ENCODE results near the gene ZC3H7B. TPM values are rescaled to one million over a fixed set of nuclear protein-coding genes. Genes with fewer than 3 reads are reported as not detected.
A peak's percentile ranks its signal among the peaks of the same experiment; 100 is the strongest.
"Not testable (repeated sequence)": the region's sequence is repeated elsewhere in the genome, so short reads cannot be mapped to it uniquely, and the experiment has no call there.

ZC3H7B gene
- total RNA-seq, 2 donors from 2014 or later: 35.2 to 51.7 TPM

DNA sequence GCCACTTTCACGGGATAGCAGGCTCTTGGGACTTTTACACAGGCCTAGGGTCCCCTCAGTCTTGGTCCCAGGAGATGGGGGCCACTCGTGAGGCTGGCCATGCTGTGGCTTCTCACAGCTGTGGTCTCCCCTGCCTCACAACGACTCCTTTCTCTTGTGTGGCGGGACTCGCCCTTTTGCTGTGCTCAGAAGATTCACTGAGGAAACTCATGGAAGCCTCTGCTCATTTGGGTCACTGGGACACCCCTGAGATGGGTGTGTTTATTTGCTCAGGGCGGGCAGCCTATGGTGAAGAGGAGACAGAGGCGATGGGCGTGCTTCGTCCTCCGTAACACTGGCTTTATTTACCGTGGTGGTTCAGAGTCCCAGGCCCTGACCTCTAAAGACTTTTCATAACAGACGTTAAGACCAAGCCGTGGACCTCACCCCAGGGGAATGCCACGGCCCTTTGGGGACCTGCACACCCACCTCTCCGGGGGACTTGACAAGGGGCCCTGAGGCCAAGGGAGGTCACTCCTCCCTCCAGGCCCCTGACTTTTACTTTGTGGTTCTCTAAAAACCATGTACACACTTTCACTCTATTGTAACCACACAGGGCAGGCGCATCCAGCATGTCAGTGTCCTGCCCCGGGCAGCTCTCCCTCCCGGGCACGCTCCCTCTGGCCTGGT lies 96.0 kb downstream of the ZC3H7B start:
- Histone ChIP-seq H3K27me3 (no peaks in the 10 kb centered on the region), H3K27ac (peak overlapping the region; percentile 56), H3K9me3 (no peaks in the 10 kb centered on the region), H3K36me3 (peaks cover 10% of the 10 kb centered on the region), H3K9ac (ENCODE audit: low read depth in 2 of 2, low read length in 2 of 2) (peak overlapping the region in 1 of 2 donors; percentile 59), H3K4me1 (peaks cover 11% of the 10 kb centered on the region), H3K4me3 (no peak overlapping the region)
- intact Hi-C loops (cut with DNase I): no loop called here
- DNase-seq: peak; percentile 86
- TF ChIP-seq, protein P1, sequence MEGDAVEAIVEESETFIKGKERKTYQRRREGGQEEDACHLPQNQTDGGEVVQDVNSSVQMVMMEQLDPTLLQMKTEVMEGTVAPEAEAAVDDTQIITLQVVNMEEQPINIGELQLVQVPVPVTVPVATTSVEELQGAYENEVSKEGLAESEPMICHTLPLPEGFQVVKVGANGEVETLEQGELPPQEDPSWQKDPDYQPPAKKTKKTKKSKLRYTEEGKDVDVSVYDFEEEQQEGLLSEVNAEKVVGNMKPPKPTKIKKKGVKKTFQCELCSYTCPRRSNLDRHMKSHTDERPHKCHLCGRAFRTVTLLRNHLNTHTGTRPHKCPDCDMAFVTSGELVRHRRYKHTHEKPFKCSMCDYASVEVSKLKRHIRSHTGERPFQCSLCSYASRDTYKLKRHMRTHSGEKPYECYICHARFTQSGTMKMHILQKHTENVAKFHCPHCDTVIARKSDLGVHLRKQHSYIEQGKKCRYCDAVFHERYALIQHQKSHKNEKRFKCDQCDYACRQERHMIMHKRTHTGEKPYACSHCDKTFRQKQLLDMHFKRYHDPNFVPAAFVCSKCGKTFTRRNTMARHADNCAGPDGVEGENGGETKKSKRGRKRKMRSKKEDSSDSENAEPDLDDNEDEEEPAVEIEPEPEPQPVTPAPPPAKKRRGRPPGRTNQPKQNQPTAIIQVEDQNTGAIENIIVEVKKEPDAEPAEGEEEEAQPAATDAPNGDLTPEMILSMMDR (IDR thresholded peaks at IDR 0.05): no peak

- no peak overlapping the region for H3K27ac ChIP-seq
- intact Hi-C loops (cut with DNase I): no loop called here
- TF ChIP-seq, protein P1 (IDR thresholded peaks at IDR 0.05): no peak
- no peaks in the 10 kb centered on the region for H3K27me3 ChIP-seq
- no peaks in the 10 kb centered on the region for H3K9me3 ChIP-seq
- no peak for DNase-seq
- no peak overlapping the region for H3K9ac ChIP-seq (ENCODE audit: low read depth in 2 of 2, low read length in 2 of 2)
- H3K4me1 ChIP-seq: peaks cover 13% of the 10 kb centered on the region
- H3K4me3 ChIP-seq: no peak overlapping the region
- H3K36me3 ChIP-seq: peaks cover 10% of the 10 kb centered on the region
Measured at GRCh38 chr22:41398921-41399320, 97.6 kb downstream of the ZC3H7B start.

GRCh38 chr22:41401781-41402648 lies 100.7 kb downstream of the ZC3H7B start:
- intact Hi-C loops (cut with DNase I): loop anchor here (5.0 kb wide), 1 partner anchor 130 kb away; no protein-coding TSS in a partner anchor
- peak; percentile 83 for DNase-seq
- Histone ChIP-seq H3K9me3 (no peaks in the 10 kb centered on the region), H3K36me3 (no peaks in the 10 kb centered on the region), H3K9ac (ENCODE audit: low read depth in 2 of 2, low read length in 2 of 2) (peak overlapping the region in 1 of 2 donors; percentile 74), H3K27ac (peak overlapping the region; percentile 27), H3K4me3 (no peak overlapping the region), H3K27me3 (no peaks in the 10 kb centered on the region), H3K4me1 (peaks cover 12% of the 10 kb centered on the region)
- TF ChIP-seq, protein P1 (IDR thresholded peaks at IDR 0.05): no peak

GRCh38 chr22:41402851-41403250 lies 101.5 kb downstream of the ZC3H7B start:
- intact Hi-C loops (cut with DNase I): loop anchor here (5.0 kb wide), 1 partner anchor 129 kb away; no protein-coding TSS in a partner anchor

DNA sequence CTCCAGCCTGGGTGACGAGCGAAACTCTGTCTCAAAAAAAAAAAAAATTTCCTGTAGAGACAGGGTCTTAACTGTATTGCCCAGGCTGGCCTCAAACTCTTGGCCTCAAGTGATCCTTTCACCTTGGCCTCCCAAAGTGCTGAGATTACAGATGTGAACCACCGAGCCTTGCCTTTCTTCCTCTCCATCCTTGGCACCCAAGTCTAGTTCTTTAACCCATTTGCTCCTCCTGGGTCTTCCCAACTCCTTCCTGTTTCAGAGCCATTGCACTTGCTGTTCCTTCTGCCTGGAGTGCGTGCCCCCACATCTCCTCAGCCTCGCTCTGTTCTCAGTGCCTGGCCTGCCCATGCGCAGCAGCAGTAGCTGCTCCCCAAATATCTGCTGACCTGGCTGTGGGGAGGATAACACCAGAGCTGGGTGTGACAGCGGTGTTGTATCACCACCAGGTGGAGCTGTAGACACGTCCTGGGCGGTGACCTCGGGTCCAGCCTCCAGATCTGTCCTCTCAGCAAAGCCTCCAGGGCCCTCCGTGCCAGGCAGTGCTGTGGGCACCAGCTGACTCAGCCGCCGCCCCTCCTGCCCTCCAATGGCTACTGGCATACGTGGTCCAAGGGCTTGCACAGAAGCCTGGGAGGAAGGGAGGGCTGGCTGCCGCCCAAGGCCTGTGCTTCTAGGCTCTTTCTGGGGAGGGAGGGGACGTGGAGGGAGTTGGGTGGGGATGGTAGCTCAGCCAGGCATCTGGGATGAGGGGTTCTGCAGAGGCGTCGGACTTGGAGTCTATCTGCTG lies 102.4 kb downstream of the ZC3H7B start:
- Histone ChIP-seq H3K4me3 (no peak overlapping the region), H3K9ac (ENCODE audit: low read depth in 2 of 2, low read length in 2 of 2) (no peak overlapping the region)

More at GRCh38 chr22:41402851-41403250, 101.5 kb downstream of the ZC3H7B start:
- not testable (repeated sequence) for H3K4me1 ChIP-seq; H3K9ac ChIP-seq (ENCODE audit: low read depth in 2 of 2, low read length in 2 of 2); H3K9me3 ChIP-seq; H3K27me3 ChIP-seq; H3K4me3 ChIP-seq; H3K27ac ChIP-seq; DNase-seq; H3K36me3 ChIP-seq

More for the DNA sequence above, 102.4 kb downstream of the ZC3H7B start:
- no peak overlapping the region for H3K27ac ChIP-seq
- H3K9me3 ChIP-seq: no peaks in the 10 kb centered on the region
- intact Hi-C loops (cut with DNase I): loop anchor here (2.0 to 5.0 kb wide), 2 partner anchors 113 to 129 kb away; no protein-coding TSS in a partner anchor
- H3K27me3 ChIP-seq: no peaks in the 10 kb centered on the region
- TF ChIP-seq, protein P1 (IDR thresholded peaks at IDR 0.05): peak; percentile 92
- peak; percentile 87 for DNase-seq
- H3K36me3 ChIP-seq: no peaks in the 10 kb centered on the region
- peaks cover 4% of the 10 kb centered on the region for H3K4me1 ChIP-seq
